Ovary (tissue), 3 donors: ENCODE measurements around the gene SUPT20H.

Experiments used
- CTCF ChIP-seq, 3 donors: fragments of 450-650 bp in 2 of 3; fragments of 200-600 bp in 1 of 3; IDR thresholded peaks; one replicate each; pipeline versions ENCODE4 v1.5.1 to v1.8.0; 2016 to 2022; ENCODE audit warnings: antibody characterized with exemption in 3 of 3, mild to moderate bottlenecking in 1 of 3
- EP300 ChIP-seq: sonication (generic); formaldehyde crosslinking; IDR thresholded peaks from one replicate; pipeline ENCODE4 v1.6.1; 2017; ENCODE audit warnings: antibody characterized with exemption
- donor health status: DM: no; HTN: no; CAD: no.

- no peak for TF ChIP-seq CTCF (IDR thresholded peaks at IDR 0.05)
- TF ChIP-seq EP300: no peak
Measured at GRCh38 chr13:36965767-36966166, 93.7 kb downstream of the SUPT20H start.
